Activated CD8-positive, alpha-beta memory T cell treated with anti-CD3 and anti-CD28 coated beads for 36 hours (primary cell): ENCODE results near the gene ABLIM3. TPM values are rescaled to one million over a fixed set of nuclear protein-coding genes. Genes with fewer than 3 reads are reported as not detected.

Experiments
- CTCF ChIA-PET: fragments of 350-600 bp; sonication (Branson Sonifier 250); formaldehyde crosslinking; loops from one replicate; lab custom pipeline; 2021; ENCODE audit warnings: antibody characterized with exemption; lab: Charles Lee
- POLR2A ChIA-PET: fragments of 350-600 bp; sonication (Branson Sonifier 250); formaldehyde crosslinking; loops from one replicate; lab custom pipeline; 2021; ENCODE audit warnings: antibody characterized with exemption; lab: Charles Lee
- total RNA-seq, 2 experiments: library from RNA; stranded (reverse); gene quantifications; one replicate each; pipeline ENCODE4 v1.2.3, GENCODE V29; 2021

Gene ABLIM3
- total RNA-seq, 2 experiments from 2014 or later = not detected

DNA sequence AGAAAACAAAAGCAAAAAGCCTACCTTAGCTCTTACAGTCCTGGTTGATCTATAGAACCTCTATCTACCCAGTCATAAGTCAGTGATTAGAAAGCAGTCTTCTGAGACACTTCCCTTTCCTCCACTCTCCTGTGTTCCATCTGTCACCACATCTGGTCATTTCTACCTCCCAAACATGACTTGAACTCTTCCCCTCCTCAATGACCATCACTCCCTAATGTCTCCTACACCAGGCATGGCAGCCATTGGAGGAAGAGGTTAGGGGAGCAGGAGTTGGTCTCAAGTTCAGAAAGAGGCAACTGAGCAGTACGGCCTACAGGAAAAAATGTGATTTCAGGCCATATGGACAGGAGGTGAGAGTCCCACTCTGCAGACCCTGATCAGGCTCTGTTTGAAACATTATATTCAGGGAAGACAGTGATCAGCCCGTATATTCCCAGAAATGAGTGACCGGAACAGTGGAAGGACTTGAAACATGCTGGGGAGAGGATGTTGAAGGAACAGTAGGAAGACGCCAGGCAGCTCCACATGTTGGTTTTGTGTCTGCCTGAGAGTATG lies 12.0 kb downstream of the ABLIM3 start:
- ChIA-PET CTCF (no interaction called here), POLR2A (no interaction called here)

DNA sequence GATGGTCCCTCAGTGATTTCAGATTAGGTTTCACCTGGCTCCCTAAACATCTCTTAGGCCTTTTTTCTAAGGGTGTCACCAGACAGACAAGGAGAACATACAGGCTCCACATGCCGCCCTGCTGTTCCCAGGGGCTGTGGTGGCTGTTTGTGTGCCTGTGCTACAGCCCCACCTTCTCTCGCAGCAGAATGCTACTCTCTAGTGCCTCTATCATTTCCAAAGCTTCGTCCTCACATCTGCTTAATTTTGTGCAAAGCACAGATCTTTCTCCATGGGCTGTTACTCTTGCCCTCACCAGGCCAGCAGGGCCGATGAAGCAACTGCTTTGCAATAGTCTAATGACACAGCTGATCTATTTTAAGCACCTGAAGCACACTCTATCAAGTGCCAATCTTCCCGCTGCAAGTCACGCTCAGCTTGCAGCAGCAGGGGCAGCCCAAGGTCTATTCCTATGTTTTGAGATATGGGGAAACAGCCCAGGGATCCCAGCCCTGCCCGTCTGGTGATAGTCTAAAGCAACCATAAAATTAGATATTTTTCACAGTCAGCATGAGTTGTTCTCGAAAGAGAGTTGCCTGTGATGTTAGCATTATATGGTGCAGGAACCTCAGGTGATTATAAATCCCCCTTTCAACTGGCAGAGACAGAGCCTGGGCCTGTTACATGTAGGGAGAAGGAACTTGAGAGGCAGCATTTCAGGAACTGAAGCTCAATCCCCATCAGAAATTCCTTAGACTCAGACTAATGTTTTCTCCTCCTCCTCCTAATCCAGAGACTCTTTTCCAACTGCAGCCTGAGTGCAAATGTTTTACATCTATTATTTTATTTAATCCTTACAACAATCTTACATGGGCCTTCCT lies 12.7 kb downstream of the ABLIM3 start:
- POLR2A ChIA-PET = no interaction called here
- CTCF ChIA-PET = no interaction called here

DNA sequence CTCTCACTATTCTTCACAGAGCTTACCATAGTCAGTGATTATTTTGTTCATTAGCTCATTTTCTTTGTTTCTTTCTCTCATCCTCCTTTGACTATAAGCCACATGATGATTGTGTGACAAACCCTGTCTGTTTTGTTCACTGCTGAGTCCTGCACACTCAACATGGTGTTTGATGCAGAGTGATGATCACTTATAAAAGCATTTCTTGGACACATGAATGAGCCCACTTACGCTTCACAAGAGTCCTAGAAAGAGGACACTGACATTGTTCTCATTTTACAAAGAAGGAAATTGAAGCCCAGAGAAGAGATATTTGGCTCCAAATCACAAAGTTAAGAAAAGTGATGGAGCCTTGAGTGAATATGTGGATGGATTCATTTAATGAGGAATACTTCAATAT lies 13.4 kb downstream of the ABLIM3 start:
- POLR2A ChIA-PET = no interaction called here
- CTCF ChIA-PET = no interaction called here

DNA sequence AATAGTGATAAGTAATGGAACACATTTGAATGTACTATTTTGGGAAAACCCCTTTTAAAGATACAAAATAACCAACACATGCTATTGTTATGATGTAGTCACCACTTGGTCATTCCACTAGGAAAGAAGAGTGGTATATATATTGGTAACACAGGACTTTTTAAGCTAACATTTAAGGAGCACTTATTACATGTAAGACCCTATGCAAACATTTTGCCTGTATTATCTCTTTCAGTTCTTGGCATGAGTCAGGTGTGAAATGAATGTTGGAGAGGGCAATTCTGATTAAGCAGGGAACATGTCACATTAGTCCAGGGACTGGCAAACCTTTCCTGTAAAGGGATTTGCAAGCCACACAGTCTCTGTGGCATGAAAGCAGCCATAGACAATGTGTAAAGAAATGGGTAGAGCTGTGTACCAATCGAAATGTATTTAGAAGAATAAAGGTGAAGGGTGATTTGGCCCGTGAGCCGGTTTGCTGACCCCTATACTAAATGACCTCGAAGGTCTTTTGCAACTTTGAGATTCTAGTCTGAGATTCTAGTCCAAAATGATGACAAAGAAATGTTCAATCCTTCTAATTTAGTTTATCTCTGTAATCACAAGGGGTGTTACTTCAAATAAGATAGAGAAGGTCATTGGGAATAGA lies 15.3 kb downstream of the ABLIM3 start:
- CTCF ChIA-PET = interaction anchor here (0.6 kb wide), 1 partner anchor 18 kb away, joined by 3 read pairs; no protein-coding TSS in a partner anchor
- POLR2A ChIA-PET = no interaction called here

DNA sequence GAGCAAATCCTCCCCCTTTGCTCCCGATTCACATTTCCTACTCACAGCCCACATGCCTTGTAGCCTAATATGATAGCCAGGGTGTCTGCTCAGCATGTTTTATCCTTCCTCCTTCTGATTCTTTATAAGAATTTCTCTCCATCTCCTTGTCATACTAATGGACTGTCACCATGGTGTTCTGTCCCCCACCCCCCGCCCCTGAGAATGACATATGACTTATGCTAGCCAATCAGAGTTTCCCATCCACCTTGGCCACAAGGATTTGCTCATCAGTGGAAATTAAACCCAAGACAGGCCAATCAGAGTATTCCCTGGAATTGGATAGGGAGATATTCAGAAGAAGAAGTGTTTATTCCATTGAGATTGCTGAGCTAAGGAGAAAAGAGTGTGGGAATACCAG lies 16.0 kb downstream of the ABLIM3 start:
- ChIA-PET CTCF (no interaction called here), POLR2A (no interaction called here)

DNA sequence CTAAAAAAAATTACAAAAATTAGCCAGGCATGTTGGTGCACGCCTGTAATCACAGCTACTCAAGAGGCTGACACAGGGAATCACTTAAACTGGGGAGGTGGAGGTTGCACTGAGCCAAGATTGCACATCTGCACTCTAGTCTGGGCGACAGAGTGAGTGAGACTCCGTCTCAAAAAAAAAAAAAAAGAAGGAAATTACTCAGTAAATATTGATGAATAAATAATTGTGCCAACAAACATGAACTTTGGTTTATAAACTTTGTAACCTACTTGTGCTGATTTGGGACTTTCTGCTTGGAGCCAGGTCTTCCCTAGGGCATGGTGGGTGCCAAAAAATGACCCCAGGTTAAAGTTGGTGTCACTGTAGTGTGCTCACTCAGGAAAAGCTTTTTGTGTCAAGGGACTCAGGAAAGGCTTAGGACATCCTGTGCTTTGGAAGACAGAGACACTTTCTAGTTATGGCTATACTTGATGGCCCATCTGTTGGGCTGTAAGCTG lies 19.0 kb downstream of the ABLIM3 start:
- ChIA-PET CTCF (interaction anchor here (0.7 to 0.9 kb wide), 2 partner anchors 40 to 109 kb away, joined by 3 read pairs; no protein-coding TSS in a partner anchor), POLR2A (no interaction called here)

DNA sequence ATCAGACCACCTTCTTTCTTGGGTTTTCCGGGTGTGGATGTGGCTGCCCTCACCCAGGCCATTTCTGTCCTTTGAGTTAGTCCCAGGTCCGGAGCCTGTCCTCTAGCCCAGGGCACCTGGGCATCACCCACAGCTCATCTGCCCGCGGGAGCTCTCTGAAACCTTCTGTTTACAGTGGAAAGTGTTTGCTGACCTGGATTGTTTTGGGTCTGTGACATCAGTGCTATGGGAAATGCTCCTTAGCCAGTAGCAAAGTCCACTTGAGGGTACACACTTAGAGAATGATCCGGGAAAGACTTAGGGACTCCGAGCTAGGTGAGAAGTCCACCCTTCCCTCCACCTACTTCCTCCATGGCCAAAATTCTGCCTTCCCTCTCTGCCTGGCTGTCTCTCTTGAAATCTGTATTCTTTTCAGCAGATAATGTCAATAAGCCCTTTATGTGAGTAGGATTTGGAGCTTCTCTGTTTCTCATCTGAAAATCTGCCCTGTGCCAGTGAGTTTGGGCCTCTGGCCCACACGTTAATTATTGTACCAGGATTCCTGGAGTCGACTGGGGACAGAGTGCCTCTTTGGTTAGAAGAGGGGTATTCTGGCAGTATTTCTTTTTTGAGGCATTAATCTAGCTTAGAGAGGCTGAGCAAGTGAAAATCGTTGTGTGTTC lies 19.9 kb downstream of the ABLIM3 start:
- CTCF ChIA-PET = no interaction called here
- POLR2A ChIA-PET = interaction anchor here (0.6 kb wide), 1 partner anchor 40 kb away, joined by 3 read pairs; no protein-coding TSS in a partner anchor

DNA sequence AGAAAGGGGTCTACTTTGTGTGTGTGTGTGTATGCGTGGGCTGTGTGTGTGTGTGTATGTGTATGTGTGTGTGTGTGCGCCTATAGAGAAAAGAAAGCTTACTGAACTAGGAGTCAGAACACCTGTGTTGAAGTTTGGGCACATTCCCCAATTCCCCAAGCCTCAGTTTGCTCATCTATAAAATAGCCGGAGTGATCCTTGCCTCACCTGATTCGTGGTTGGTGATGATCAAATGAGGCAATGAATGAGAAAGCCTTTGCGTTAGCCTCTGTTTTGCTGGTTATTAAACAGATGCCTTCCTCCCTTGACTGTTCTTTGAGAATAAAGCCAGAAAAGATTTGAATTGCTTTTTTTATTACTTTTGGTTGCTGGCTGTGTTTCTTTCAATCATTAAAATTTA lies 20.6 kb downstream of the ABLIM3 start:
- POLR2A ChIA-PET = no interaction called here
- CTCF ChIA-PET = no interaction called here

DNA sequence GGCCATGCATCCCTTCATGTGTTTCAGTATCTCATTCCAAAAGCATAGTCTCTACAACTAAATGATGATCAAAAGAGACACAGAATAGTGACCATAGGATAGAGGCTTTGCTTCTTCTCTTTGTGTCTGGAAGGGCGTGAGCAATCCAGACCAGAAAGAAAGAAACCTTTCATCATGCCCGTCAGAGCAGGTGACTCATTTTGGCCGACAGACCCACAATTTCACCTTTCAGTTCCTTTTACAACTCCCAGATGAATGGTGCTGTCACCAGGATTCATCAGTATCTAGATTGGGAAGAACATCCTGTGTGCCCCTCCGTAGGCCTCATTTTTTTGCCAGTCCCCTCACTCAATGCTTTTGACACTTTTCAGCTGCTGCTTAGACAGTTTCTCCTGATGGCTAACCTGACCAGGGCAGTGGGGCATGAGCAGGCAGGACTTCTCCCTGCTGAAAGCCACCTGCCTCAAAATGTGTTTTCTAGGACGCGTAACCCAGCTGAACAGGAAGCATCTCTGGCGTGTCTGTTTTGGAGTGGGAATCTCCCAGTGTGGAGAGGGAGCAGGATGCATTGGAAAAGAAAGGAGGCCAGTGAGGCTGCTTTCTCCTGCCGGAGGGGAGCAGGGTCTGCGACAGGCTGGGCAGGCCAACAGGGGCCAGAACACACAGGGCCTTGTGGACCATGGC lies 21.2 kb downstream of the ABLIM3 start:
- ChIA-PET POLR2A (no interaction called here), CTCF (no interaction called here)

DNA sequence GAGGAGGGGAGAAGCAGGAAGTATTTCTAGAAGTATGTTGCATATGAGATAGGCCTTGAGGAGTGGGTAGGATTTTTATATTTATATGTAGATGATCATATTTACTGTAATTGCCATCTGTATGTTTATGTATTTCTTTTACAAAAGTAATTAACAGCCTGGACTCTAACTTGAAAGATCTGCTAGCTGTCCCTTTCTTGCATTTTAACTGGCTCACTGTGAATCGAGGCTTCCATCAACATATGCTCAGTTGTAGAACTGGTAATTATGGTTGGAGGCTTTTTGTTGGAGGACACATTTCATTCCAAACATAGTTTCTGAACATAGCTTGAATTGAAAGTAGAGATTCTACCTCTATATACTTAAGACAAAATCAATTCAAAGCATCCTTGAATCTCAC lies 23.4 kb downstream of the ABLIM3 start:
- POLR2A ChIA-PET = no interaction called here
- CTCF ChIA-PET = no interaction called here

DNA sequence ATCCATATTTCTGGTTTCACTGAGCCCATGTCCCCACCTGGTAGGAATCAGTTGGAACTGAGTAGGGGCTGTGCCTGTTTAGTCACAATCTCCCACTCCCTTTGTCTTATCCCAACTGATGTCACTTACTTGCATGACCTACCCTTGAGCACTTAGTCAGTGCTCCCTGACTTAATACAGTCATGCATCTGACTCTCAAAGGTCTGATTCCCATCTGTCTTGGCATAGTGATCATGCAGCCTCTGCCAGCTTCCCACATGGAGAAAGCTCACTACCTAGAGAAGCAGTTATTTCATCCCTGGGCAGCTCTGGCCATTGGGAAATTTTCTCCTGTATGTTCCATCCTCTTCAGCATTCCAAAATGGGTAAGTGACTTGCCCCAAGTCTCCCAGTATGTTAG lies 24.8 kb downstream of the ABLIM3 start:
- ChIA-PET POLR2A (no interaction called here), CTCF (no interaction called here)

DNA sequence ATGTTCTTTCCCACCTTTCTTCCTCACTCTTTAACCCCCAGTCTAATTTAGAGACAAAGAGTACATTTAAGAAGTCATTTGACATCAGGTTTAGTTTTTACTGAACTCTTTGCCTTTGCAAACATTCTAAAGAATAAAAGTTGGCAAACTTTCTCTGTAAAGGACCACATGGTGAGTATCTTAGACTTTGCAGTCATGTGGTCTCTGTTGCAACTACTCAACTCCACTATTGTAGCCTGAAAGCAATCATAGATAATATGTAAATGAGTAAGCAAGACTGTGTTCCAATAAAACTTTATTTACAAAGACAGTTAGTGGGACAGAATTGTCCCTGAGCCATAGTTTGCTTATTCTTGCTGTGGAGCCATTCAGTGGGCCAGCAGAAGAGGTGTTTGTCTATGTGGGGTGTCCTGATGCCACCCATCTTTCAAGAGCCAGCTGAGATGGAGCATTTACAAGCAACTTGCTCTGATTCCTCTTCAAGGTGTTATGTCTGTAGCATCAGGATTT lies 25.4 kb downstream of the ABLIM3 start:
- CTCF ChIA-PET = no interaction called here

DNA sequence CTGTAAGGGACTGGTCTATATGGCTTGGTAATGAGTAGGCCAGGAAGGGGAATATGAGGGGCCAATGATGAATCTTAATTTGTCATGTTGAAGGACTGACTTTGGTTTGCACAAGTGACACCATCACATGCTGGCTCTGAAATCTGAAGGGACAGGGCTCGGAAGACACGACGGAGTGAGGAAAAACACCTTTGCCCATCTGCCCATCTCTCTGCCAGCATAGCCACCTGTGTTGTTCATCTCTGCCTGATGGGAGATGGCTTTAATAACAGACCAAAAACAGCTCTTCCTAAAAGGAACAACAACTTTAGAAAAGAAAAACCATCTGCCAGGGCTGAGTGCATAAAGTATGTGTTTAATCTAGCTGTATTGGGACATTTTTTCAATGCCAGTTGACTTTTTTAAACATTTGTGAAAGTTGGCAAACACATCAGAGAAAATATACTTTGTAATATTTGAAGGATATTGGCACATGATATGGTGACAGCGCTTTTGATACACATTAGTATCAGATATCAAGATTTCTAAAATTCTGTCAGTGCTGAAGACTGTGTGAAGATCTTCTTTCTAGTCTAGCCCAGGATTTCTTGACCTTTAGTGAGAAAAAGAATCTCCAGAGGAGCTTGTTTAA lies 27.1 kb downstream of the ABLIM3 start:
- POLR2A ChIA-PET = interaction anchor here (0.6 kb wide), 1 partner anchor 89 kb away, joined by 4 read pairs; no protein-coding TSS in a partner anchor
- CTCF ChIA-PET = no interaction called here

More for the DNA sequence above, 25.4 kb downstream of the ABLIM3 start:
- POLR2A ChIA-PET = no interaction called here

DNA sequence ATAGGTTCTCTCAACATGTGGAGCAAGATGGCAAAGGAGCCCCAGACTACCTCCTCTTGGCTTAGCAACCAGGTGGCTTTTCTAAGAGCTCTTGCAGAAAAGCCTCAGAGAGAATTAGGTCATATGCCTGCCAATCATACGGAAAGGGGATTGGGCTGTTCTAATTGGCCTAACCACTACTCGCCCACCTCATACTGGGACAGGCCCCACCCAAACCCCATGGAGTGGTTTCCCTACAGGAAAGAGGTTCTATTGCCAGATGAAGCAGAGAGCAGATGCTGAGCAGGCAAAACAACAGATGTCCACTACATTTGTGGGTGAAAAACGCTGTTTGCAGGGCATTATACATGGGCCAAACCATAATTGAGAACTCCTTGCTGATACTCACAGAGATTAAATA lies 29.0 kb downstream of the ABLIM3 start:
- ChIA-PET POLR2A (interaction anchor here (0.7 kb wide), 1 partner anchor 99 kb away, joined by 7 read pairs; no protein-coding TSS in a partner anchor), CTCF (no interaction called here)

DNA sequence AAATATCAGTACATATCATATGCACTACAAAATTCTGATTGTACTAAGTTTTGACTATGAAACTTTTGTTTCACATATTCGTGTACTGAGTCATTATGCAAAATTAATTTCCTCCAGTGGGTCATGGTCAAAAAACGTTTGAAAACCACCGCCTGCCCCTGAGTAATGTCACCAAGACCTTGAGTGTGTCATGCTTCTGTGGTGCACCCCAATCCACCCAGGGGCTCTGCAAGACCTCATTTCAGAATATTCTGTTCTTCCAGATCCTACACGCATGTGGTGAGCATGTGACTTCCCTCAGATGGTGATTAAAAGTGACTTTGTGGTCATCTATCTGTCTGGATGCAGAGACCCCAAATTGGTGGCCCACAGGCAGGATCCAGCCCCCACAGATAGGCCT lies 31.0 kb downstream of the ABLIM3 start:
- POLR2A ChIA-PET = no interaction called here

DNA sequence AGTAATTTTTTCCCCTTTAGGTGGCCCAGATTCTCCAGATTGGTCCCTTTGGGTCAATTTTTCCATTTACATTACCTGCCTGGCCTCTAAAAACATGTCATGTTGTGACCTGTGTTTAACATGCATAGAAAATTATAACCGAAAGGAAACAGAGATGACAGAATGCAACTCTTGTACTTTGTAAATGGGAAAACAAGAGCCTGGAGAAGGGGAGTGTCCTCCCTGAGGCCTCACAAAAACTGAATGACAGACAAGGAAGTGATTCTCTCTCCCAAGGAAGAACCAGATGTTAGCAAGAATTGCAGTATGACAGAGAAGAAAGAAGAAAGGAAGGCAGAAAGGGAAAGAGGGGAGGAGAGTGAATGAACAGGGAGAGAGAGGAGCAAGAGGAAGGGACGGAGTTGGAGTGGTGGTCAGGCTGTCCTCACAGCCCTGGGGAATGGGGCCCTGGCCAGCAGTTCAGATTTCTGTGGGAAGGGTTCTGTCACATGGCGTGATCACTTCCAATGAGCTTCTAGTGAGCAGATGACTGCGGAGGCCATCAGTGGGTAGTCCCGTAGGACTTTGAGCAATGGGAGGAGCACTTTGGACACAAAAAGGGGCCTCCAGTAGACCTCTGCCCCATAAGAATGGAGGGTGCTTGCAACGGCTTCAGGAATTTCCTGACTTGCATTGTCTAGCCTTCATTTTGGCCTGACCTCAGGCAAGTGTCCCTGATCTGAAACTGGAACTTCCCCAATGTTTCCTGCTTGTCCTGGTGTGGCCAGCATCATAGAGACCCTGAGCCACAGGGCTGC lies 31.6 kb downstream of the ABLIM3 start:
- CTCF ChIA-PET = interaction anchor here (0.6 kb wide), 1 partner anchor 147 kb away, joined by 3 read pairs; no protein-coding TSS in a partner anchor
- POLR2A ChIA-PET = no interaction called here

More for the DNA sequence above, 31.0 kb downstream of the ABLIM3 start:
- CTCF ChIA-PET = no interaction called here

DNA sequence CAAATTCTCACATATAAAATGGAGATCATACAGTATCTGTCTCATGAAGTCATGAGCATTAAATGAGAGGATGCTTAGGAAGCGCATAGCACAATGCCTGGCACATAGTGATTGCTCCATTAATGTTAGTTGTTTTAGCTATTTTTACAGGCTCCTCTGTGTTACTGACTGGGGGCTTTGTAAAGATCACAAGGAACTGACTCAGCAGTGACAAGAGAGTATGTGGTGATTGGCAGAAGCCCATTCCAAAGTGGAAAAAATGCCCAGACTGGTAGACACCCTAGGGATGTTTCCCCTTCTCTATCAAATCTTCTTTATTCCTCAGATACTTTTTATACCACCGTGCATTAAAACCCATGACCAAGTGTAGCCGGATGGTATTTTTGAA lies 33.5 kb downstream of the ABLIM3 start:
- POLR2A ChIA-PET = no interaction called here
- CTCF ChIA-PET = no interaction called here
